Activated T-helper 1 cell treated with Interleukin-2 at 50 U/mL for 16 hours (primary cell): ENCODE data around the gene MAP3K20.
"Not testable (repeated sequence)": the region's sequence is repeated elsewhere in the genome, so short reads cannot be mapped to it uniquely, and the experiment has no call there.

Experiments
- DNase-seq: peaks from one replicate; pipeline ENCODE4 v3.0.0-alpha.2; 2020; ENCODE audit warnings: low read depth

Gene MAP3K20

DNA sequence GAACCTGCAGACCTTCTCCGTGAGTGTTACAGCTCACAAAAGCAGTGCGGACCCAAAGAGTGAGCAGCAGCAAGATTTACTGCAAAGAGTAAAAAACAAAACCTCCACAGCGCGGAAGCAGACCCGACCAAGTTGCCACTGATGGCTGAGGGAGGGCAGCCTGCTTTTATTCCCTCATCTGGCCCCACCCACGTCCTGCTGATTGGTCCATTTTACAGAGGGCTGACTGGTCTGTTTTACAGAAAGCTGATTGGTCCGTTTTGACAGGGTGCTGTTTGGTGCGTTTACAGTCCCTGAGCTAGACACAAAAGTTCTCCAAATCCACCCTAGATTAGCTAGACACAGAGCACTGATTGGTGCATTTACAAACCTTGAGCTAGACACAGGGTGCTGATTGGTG lies 206.3 kb downstream of the MAP3K20 start:
- not testable (repeated sequence) for DNase-seq

DNA sequence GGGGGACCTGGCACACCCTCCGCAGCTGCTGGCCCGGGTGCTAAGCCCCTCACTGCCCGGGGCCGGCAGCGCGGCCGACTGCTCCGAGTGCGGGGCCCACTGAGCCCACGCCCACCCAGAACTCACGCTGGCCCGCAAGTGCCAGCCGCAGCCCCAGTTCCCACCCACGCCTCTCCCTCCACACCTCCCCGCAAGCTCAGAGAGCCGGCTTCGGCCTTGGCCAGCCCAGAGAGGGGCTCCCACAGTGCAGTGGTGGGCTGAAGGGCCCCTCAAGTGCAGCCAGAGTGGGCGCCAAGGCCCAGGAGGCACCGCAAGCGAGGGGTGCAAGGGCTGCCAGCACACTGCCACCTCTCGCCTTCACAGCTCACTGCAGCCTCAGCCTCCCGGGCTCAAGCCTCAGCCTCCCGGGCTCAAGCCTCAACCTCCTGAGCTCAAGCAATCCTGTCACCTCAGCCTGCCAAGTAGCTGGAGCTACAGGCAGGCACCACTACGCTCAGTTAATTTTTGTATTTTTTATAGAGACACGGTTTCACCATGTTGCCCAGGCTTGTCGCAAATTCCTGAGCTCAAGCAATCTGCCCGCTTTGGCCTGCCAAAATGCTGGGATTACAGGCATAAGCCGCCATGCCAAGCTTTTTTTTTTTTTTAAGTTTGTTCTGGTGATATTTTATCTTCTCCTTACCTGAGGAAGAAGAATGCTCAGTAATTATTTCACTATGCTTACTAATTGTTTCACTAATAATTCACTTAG lies 207.3 kb downstream of the MAP3K20 start:
- no peak for DNase-seq

DNA sequence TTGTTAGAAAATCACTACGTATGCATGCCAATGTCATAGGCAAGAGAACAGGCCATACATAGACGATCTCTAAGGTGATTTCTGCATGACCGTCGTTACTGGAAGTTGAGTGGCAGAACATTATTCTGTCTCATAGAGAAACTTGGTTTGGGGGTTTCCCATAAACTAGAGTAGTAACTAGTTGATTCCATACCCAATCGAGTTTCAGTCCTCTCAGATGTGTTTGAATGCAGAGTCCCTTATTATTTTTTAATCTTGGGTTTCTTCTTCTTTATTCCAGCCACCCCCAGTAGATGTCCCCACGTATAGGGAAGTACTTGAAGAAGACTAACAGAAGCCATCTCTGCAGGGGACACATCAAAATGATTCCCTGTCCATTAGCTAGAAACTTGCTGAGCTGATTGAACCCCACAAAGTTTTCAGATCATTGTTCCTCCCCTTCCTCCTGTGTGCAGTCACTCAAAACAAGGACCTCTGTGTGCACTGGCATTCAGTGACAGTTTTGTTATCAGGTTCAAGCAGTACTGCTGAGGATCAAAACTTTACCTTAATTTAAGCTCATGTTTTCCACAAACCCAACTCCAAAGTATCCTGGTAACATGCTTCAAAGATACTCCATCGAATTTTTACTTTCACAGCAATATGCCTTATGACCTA lies 210.6 kb downstream of the MAP3K20 start:
- no peak for DNase-seq

DNA sequence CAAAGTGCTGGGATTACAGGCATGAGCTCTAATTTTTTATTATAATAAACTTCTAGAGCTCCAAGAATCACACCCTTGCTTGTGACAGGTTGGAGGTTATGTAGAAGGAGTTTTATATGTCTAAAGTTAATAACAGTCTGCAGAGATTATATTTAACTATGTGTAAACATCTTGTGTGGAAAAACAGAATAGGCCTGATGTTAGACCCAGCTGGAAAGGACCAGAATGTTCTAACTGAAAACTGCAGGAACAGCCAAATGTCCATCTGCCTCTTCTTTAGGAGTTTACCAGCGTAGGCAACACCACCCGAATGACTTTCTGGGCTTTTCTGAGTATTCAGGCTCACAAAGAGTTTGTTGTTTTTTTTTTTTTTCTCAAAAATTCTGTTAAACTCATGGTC lies 211.9 kb downstream of the MAP3K20 start:
- no peak for DNase-seq

DNA sequence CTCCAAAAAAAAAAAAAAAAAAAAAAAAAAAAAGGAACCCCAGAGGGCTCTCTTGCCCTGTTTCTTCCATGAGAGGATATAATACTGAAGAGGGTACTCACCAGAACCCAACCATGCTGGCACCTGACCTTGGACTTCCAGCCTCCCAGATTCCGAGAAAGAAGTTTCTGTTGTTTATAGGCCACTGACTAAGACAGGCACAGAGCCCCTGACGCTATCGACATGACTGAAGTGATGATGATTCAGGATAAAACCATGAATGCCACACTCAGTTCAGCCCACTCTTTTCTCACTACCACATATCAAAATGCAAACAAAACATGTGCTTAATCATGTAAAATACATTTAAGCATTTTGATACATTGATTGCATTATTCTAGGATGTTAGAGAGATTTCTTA lies 212.9 kb downstream of the MAP3K20 start:
- no peak for DNase-seq

DNA sequence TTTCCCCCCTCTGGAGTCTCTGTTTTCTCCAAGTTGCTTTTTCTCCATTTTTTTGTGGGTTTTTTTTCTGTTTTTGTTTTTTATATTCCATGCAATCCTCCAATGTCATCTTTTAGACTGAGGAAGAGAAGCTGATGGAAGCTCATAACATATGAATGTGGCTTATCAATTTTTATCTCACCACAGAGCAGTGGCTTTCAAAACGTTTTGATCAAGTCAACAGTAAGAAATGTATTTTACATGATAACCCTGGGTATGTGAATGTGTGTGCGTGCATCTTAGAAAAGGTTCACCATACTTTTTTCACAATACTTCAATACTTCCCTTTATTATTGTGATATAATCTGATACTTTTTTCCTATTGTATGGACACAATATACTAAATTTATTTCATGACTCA lies 214.4 kb downstream of the MAP3K20 start:
- DNase-seq = no peak

DNA sequence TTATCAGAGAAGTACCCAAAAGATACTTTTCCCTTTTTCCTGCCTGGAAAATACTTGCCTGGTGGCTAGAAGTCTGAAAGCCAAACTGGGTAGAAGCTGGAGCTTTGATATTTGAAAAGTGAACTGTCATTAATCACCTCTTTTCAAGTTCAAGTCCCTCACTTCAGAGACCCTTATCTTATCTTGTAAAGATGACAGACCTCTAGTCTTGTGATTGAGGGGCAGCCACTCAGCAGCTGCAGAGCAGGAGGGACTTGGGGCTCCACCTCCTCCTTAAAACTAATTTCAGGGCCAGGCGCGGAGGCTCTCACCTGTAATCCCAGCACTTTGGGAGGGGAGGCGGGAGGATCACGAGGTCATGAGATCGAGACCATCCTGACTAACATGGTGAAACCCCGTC lies 214.9 kb downstream of the MAP3K20 start:
- DNase-seq = no peak

DNA sequence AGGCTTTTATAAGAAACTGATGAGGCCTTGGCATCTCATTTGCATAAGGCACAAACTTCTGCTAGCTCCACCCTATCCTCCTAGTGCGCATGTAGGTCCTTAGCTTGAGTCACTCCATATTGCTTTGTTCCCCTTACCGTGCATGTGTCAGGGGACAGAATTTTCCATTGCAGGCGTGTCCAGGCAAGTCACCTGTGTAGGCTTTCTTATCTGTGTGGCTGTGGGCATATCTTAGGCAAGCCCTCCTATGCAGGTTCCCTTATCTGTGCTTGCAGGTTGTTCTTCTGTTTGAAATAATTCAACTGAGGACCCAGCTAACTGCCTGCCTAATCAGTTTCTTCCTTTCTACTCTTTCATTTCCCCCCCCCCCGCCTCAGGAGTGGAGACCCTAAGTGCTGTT lies 215.8 kb downstream of the MAP3K20 start:
- DNase-seq = no peak

DNA sequence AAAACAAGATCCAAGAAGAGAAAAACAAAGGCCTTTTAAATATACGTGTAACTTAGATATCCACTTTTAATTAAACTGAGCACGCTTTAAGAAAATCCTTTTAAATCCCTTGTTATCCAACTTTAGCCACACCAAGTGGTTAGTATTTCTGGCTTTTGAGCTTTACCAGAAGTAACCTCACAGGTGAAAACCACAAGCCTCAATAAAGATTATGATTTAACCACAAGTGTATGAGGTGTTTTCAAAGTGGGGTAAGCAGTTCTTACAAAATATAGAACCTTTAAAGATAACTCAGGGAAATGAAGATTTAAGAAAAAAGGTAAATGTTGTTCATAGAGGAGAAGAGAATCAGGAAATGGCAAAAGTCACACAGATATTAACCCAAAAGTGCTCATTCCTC lies 220.6 kb downstream of the MAP3K20 start:
- no peak for DNase-seq

DNA sequence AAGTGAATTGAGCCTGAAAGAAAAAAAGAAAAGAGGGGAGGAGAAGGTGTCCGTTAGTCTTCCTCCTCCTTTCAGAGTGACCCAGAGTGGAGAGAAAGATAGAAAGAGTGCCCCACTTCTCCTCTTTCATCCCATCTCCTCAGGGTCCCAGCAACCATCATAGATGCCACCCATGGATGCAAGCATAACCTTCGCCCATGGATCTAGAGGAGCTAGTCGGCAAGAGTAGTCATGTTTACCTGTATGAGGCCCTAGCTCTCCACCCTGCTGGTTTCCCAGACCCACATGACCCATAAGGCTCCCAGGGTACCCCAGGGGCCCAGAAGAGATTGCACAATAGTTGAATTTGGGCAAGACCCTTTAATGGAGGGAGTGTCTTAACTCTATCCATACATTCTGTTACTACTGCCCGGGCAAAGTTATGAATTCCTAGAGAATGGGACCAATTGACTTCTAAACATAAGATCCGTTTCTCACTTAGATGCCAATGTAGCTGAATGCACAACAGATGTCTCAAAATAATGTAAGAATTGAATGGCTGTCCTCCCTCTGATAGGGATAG lies 223.0 kb downstream of the MAP3K20 start:
- no peak for DNase-seq

DNA sequence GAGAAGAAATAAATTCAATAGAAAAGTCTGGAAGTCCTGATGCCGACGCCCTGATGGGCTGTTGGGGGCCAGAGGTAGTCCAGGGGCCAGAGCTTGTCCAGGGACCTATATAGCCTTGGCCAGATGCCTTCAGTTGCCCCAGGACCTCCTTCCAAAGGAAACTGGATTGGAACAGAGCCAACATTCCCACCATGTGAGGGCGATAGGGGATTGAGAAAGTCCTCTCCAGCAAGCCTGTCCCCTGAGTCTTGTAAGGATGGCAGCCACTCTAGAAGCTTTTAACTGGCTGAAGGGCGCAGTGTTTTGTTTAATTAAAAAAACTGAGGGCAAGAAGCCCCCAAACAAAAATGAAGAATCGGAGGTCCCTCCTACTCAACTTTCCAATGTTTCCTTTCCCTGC lies 224.1 kb downstream of the MAP3K20 start:
- DNase-seq = no peak

DNA sequence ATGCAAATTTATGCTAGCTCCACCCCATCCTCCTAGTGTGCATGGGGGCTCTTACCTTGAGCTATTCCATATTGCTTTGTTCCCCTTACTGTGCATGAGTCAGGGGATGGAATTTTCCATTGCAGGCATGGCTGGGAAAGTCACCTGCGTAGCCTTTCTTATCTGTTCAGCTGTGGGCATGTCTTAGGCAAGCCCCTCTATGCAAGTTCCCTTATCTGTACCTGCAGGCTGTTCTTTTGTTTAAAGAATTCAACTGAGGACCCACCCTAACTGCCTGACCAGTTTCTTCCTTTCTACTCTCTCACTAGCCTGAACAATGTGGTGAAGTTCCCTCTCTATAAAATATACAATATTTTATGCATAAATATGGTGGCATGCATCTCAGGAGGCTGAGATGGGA lies 224.8 kb downstream of the MAP3K20 start:
- no peak for DNase-seq

DNA sequence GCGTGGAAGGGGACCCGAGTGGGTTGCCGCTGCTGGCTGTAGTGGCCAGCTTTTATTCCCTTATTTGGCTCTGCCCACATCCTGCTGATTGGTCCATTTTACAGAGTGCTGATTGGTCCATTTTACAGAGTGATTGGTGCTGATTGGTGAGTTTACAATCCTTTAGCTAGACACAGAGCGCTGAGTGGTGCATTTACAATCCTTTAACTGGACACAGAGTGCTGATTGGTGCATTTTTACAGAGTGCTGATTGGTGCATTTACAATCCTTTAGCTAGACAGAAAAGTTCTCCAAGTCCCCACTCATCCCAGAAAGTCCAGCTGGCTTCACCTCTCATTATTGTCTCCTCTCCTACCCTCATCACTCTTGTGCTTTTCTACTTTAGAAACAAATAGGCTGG lies 225.9 kb downstream of the MAP3K20 start:
- DNase-seq = not testable (repeated sequence)

DNA sequence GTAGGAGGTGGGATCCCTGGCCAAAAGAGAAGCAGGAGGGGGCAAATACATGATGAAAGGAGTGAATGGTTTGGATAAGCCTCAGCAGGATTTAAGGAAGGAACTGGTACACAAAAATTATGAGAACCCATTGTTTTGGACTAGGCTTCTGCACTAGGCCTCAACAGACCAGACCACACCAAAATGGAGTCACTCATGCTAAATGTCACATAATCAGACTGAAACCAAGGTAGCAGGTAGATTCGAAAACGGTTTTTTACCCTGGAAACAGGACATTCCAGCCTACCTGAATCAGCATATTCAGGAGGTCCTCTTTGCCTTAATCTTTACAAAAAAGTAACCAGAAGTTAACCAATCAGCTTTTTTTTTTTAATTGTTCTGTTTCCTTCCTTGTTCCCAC lies 229.7 kb downstream of the MAP3K20 start:
- DNase-seq = no peak

DNA sequence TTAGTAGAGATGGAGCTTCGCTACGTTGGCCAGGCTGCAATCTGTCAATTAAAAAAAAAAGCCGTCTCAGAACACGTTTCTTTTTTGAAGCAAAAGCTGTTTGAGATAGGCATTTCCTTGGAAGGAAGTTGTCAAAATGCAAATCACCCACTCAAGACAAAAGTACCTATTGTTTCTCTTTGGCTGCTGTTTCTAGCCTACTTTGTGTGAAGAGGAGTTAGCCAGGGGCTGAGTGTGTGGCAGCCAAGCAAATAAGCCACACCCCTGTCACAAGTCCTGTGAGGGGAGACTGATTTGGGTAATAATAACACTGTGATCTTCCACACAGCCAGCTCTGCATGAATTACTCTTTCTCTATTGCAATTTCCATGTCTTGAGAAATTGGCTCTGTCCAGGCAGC lies 231.6 kb downstream of the MAP3K20 start:
- DNase-seq = no peak

DNA sequence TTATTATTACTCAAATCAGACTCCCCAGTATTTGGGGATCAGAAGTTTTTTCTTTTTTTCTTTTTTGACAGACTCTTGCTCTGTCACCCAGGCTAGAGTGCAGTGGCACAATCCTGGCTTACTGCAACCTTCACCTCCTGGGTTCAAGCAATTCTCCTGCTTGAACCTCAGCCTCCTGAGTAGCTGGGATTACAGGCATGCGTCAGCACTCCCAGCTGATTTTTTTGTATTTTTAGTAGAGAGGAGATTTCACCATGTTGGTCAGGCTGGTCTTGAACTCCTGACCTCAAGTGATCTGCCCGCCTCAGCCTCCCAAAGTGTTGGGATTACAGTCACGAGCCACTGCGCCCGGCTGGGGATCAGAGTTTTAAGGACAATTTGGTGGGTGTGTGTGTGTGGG lies 233.7 kb downstream of the MAP3K20 start:
- not testable (repeated sequence) for DNase-seq

DNA sequence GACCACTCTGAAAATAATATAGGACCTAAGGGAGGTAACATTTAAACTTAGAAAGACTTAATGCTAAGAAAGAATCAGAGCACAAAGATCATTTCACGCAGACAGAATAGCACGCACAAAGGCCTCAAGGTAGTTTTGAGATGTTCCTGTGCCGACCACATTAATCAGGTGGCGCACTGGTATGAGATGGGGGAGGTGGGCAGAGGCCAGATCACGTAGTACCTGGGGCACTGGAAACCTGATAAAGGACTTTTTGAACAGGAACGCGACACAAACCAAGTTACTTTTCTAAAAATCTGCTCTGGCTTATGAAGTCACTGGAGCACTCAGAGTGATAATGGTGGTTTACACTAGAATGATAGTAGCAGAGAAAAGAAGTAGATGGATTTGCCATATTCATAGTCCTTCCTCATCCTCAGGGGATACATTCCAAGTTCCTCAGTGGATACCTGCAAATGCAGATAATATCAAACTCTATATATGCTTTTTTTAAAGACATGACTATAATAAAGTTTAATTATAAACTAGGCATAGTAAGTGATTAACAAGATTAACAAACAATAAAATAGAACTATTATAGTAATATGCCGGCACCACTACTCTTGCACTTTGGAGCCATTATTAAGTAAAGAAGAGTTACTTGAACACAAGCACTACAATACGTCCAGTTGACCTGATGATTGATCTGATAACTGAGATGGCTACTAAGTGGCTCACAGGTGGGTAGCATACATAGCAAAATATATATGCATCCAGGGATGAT lies 236.4 kb downstream of the MAP3K20 start:
- no peak for DNase-seq
